ENCODE data around the gene ST6GALNAC4.
"Not testable (repeated sequence)": the region's sequence is repeated elsewhere in the genome, so short reads cannot be mapped to it uniquely, and the experiment has no call there.

Gene ST6GALNAC4

GRCh38 chr9:127883959-127884358, 32.9 kb downstream of the ST6GALNAC4 start:
- no peak overlapping the region for H3K27ac Mint-ChIP-seq
- no peaks in the 10 kb centered on the region for H3K36me3 Mint-ChIP-seq
- peaks cover 1% of the 10 kb centered on the region for H3K4me1 Mint-ChIP-seq (ENCODE audit: low read depth)

GRCh38 chr9:127881715-127882114, 35.1 kb downstream of the ST6GALNAC4 start:
- H3K4me1 Mint-ChIP-seq (ENCODE audit: low read depth); H3K36me3 Mint-ChIP-seq; H3K9me3 Mint-ChIP-seq (ENCODE audit: low read depth); H3K27ac Mint-ChIP-seq; H3K4me3 Mint-ChIP-seq; H3K27me3 Mint-ChIP-seq: not testable (repeated sequence)

More at GRCh38 chr9:127883959-127884358, 32.9 kb downstream of the ST6GALNAC4 start:
- Mint-ChIP-seq H3K9me3 (ENCODE audit: low read depth) (no peaks in the 10 kb centered on the region), H3K4me3 (no peak overlapping the region), H3K27me3 (no peaks in the 10 kb centered on the region)

GRCh38 chr9:127880143-127880542, 36.7 kb downstream of the ST6GALNAC4 start:
- Mint-ChIP-seq H3K9me3 (ENCODE audit: low read depth) (no peaks in the 10 kb centered on the region), H3K27me3 (no peaks in the 10 kb centered on the region), H3K4me3 (no peak overlapping the region), H3K27ac (no peak overlapping the region), H3K36me3 (no peaks in the 10 kb centered on the region), H3K4me1 (ENCODE audit: low read depth) (peaks cover 3% of the 10 kb centered on the region)

DNA sequence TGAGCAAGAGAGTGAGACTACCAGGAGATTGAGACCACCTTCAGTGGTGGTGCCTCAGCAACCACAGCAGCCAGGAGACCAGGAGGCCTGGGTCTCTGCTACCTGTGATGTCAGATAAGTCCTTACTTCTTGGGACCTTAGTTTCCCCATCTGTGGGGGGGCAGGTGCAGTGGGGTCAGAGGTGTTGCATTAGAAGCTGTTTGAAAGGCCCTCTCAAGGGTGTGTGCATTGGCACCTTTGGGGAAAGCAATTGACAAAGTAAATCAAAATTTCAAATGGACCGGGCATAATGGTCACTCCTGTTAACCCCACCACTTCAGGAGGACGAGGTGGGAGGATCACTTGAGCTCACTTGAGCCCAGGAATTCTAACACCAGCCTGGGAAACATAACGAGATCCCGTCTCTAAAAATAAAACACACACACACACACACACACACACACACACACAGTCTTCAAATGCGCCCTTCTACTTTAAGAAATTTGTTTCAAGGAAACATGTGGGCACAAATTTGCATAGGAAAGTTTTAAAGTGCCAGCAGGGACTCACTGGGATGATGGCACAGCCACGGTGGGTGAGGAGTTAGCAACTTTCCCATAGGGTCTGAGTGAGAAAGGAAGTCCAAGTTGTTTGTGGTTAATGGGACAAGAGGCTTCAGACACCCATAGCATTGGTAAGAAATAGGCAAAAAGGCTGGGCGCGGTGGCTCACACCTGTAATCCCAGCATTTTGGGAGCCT, 38.0 kb downstream of the ST6GALNAC4 start:
- H3K9me3 Mint-ChIP-seq (ENCODE audit: low read depth): no peaks in the 10 kb centered on the region
- no peak overlapping the region for H3K27ac Mint-ChIP-seq
- no peak overlapping the region for H3K4me3 Mint-ChIP-seq
- no peaks in the 10 kb centered on the region for H3K36me3 Mint-ChIP-seq
- H3K27me3 Mint-ChIP-seq: no peaks in the 10 kb centered on the region
- peaks cover 3% of the 10 kb centered on the region for H3K4me1 Mint-ChIP-seq (ENCODE audit: low read depth)

- Mint-ChIP-seq H3K4me1 (ENCODE audit: low read depth) (peaks cover 3% of the 10 kb centered on the region), H3K27ac (no peak overlapping the region), H3K4me3 (peak overlapping the region; percentile 65), H3K36me3 (no peaks in the 10 kb centered on the region), H3K27me3 (no peaks in the 10 kb centered on the region), H3K9me3 (ENCODE audit: low read depth) (no peaks in the 10 kb centered on the region)
These were observed 38.7 kb downstream of the ST6GALNAC4 start for GRCh38 chr9:127878001-127878651.

- Mint-ChIP-seq H3K4me1 (ENCODE audit: low read depth) (peaks cover 3% of the 10 kb centered on the region), H3K36me3 (no peaks in the 10 kb centered on the region), H3K4me3 (peak within 1 kb of the TSS; percentile 65), H3K27me3 (no peaks in the 10 kb centered on the region), H3K9me3 (ENCODE audit: low read depth) (no peaks in the 10 kb centered on the region), H3K27ac (no peak within 1 kb of the TSS)
These were observed 39.3 kb downstream of the ST6GALNAC4 start, which contains the start of gene AK1 for GRCh38 chr9:127877566-127877998. TSS of gene AK1 (minus strand) at chr9:127877675. CDS start at chr9:127874617, 3,058 bp downstream.

DNA sequence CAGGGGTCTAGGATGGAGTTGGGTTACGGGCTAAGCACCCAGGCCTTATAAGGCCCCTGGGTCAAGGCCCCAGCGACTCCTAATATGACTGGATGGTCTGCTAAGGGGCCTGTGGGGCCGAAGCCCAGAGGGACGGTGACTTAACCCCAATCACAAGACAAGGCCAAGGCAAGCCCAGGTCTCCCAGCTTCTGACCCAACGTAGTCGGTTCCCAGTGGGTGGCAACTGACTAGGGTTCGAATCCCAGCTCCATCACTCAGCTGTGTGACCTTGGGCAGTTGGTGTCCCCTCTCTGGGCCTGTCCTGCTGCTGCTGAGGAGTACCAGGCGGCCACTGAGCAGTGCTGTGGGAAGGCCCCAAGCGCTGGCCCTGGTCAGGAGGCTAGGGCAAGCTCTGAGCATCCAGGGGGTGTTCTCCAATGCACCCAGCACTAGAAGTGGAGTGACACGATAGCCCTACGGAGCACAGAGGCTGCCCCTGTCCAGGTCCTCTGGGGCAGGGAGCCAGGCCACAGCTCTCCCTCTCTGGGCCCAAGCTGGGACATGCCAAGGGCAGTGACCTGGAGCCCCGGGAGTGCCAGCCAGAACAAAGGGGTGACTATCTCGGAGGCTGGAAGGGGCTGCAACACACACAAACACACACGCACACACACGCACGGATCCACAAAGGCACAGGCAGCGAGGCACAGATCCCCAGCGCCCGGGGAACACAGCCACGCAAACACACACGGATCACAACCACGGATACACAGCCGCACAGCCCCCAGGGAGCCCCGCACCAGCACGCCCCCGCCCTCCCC, 39.9 kb downstream of the ST6GALNAC4 start:
- Mint-ChIP-seq H3K36me3 (no peaks in the 10 kb centered on the region), H3K4me3 (peak overlapping the region; percentile 59), H3K4me1 (ENCODE audit: low read depth) (peaks cover 3% of the 10 kb centered on the region), H3K27ac (no peak overlapping the region), H3K27me3 (no peaks in the 10 kb centered on the region), H3K9me3 (ENCODE audit: low read depth) (no peaks in the 10 kb centered on the region)

DNA sequence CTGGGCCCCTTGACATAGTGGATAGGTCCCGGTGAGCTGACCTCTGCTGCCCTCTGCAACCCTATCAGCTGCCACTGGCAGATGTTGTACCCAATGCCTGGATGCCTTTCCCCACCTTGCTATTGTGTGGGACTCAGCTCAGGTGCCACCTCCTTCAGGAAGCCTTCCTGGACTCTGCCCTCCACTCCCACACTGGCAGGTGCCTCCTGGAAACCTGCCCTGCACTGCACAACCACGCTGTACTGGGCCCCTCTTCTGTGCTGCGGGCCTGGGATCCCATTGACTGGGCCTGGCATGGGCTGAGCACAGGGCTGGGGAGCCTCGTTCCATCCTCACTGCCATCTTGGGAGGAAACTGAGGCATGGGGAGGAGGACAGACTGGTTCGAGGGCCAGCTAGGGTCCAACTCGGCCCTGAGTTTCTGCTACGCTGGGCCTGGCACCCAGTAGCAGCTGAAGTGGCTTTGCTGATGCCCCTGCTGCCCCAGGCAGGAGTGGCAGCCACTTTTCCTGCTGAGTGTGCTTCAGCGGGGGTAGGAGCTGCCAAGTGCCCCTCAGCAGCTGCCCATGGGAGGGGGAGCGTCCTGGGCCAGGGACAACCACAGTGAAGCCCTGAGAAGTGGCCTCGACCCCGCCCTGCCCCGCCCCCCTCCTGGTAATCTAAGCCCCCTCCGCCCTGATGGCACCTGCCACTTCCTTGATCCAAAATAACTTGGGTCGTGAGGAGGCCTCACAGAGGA, 40.6 kb downstream of the ST6GALNAC4 start:
- Mint-ChIP-seq H3K4me3 (no peak overlapping the region), H3K27me3 (no peaks in the 10 kb centered on the region), H3K36me3 (no peaks in the 10 kb centered on the region), H3K9me3 (ENCODE audit: low read depth) (no peaks in the 10 kb centered on the region), H3K27ac (no peak overlapping the region), H3K4me1 (ENCODE audit: low read depth) (peaks cover 3% of the 10 kb centered on the region)

DNA sequence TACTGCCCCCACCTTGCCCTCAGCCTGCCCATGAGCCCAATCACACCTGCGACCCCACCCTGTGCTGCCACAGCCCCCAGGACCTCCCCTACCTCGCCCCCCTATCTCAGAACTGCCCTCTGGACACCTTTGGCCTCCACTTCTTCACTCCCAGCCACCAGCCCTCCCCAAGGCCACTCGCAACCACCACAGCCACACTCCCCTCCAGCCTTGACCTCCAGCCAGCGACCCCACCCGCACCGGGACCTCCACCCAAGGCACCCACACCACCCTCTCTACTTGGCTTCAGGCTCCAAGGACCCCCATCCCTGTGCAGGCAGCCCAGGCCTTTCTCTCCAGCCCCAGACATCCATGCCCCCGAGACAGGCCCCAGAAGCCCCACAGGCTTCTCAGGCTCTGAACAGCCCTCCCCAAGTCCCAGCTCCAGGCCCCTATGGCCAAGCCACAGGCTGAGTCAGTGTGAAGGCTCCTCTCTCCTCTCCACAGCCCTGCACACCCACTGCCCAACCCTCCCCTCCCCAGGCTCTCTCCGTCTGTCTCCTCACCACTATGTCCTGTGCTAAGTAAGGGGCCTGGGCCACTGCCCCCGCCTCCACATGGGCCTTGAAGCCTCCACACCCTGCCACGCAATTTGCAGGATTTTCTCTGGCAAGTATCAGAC, 41.4 kb downstream of the ST6GALNAC4 start:
- H3K4me1 Mint-ChIP-seq (ENCODE audit: low read depth): peaks cover 3% of the 10 kb centered on the region
- H3K9me3 Mint-ChIP-seq (ENCODE audit: low read depth): no peaks in the 10 kb centered on the region
- H3K27ac Mint-ChIP-seq: no peak overlapping the region
- H3K27me3 Mint-ChIP-seq: no peaks in the 10 kb centered on the region
- H3K4me3 Mint-ChIP-seq: no peak overlapping the region
- H3K36me3 Mint-ChIP-seq: no peaks in the 10 kb centered on the region

DNA sequence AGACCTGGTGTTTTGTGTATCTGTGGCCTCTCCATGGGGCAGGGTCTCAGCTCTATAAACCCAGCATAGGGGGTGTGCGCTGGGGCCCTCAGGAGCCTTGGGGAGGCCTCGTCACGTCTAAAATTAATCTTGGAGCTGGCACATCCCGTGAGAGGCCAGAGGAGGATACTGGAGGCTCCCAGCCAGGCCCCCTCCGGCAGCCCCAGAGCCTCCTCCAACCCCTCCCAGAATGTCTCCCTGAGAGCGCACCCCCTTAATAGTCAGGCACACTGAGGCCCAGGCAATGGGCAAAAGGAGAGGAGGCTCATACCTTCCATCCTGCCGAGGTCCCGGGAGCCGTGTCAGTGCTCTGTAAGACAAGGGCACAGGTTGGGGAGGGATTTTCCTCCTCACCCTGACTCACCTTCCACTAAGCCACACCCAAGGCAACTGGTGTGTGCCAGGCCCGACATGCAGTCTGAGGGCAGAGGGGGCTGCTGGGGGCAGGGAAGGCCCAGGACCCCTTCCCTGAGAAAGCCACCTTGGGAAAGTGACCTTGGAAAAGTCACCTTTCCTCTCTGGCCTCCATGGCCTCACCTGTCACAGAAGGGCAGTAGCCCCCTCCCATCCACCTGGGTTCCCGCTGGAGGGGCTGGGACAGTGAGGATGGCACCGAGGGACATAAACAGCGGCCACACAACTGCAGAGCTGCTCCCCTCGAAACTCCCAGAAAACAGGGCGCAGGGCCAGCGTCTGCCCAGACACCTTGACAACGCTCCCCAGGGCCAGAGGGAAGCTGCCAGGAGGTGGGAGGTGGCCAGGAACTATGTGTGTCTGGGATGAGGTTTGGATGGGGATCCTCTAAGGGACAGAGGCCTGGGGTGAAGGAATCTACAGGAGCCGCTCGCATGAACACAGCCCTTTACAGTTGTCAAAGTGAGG, 42.3 kb downstream of the ST6GALNAC4 start:
- H3K4me3 Mint-ChIP-seq: no peak overlapping the region
- H3K27ac Mint-ChIP-seq: no peak overlapping the region
- H3K27me3 Mint-ChIP-seq: no peaks in the 10 kb centered on the region
- H3K36me3 Mint-ChIP-seq: no peaks in the 10 kb centered on the region
- H3K9me3 Mint-ChIP-seq (ENCODE audit: low read depth): no peaks in the 10 kb centered on the region
- peaks cover 3% of the 10 kb centered on the region for H3K4me1 Mint-ChIP-seq (ENCODE audit: low read depth)

DNA sequence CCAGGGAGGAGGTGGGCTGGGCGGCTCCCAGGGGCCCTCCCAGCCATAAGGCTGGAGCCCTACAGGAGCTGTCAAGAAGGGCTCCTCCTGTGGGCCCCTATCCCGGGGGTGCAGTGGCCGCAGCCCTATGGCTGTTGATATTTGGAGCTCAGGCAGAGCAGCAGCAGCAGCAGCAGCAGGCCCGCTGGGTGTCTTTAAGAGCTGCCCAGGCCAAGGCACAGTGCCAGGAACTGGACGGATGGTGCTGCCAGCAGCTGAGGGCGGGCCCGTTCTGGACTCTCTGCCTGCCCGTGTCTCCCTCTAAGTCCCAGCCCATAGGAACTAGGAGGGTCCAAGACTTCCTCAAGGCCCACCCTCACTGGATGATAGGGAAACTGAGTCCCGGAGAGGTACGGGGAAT, 43.0 kb downstream of the ST6GALNAC4 start:
- Mint-ChIP-seq H3K27ac (no peak overlapping the region), H3K36me3 (no peaks in the 10 kb centered on the region), H3K9me3 (ENCODE audit: low read depth) (no peaks in the 10 kb centered on the region), H3K4me1 (ENCODE audit: low read depth) (peaks cover 3% of the 10 kb centered on the region), H3K27me3 (no peaks in the 10 kb centered on the region), H3K4me3 (no peak overlapping the region)

DNA sequence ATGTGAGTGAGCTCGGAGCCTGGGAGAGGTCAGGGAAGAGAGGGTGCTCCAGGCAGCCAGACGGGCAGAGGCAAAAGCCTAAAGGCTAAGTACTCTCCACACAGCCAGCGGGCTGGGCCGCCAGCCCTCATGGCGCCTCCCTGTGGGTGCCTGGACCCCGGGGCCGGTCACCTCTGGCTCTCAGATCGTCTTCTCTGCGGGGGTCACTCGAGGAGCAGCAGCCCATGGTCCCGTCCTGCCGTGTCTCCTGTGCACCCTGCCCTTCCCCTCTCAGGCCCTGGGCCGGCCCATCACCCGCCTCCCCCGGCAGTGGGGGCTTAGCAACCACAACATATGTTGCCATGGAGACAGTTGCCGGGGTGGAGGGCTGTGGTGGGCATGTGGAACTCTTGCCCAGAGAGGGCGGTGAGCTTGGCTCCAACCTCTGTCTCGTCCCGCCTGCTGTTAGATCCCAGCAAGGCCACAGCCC, 43.6 kb downstream of the ST6GALNAC4 start:
- no peaks in the 10 kb centered on the region for H3K36me3 Mint-ChIP-seq
- H3K4me1 Mint-ChIP-seq (ENCODE audit: low read depth): peaks cover 3% of the 10 kb centered on the region
- no peaks in the 10 kb centered on the region for H3K27me3 Mint-ChIP-seq
- H3K9me3 Mint-ChIP-seq (ENCODE audit: low read depth): no peaks in the 10 kb centered on the region
- no peak overlapping the region for H3K27ac Mint-ChIP-seq
- no peak overlapping the region for H3K4me3 Mint-ChIP-seq
